Epidermal melanocyte (primary cell): ENCODE data around the gene TRPC4.
"Not testable (repeated sequence)": the region's sequence is repeated elsewhere in the genome, so short reads cannot be mapped to it uniquely, and the experiment has no call there.

Experiments used
- DNase-seq: peaks from one replicate; pipeline ENCODE4 v3.0.0; 2011; ENCODE audit warnings: low spot score; ENCODE audit not compliant: insufficient read length

Gene TRPC4

DNA sequence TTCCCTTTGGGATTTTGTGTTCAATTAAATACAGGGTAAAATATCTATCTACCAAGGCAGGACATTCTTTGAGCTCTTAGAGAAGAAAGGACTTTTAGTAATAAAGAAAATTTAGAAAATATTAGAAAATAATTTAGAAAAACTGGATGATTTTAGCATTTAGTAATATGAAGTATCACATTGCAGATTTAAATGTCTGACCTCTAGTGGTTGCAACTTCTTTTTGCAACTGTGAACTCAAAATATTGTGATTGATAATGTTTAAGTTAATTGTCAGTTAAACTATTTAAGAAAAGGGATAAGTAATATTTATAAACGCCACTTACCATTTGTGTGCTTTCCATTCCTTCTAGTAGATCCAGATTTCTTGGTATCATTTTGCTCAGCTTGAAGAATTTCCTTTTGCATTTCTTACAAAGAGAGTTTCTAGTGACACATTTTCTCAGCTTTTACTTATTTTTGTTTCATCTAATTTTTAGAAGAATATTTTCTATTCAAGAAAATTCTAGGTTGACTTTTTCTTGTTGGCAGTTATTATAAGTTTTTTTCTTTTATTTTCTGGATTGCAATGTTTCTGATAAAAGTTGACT is 260.7 kb downstream of the TRPC4 start:
- DNase-seq, result no peak

DNA sequence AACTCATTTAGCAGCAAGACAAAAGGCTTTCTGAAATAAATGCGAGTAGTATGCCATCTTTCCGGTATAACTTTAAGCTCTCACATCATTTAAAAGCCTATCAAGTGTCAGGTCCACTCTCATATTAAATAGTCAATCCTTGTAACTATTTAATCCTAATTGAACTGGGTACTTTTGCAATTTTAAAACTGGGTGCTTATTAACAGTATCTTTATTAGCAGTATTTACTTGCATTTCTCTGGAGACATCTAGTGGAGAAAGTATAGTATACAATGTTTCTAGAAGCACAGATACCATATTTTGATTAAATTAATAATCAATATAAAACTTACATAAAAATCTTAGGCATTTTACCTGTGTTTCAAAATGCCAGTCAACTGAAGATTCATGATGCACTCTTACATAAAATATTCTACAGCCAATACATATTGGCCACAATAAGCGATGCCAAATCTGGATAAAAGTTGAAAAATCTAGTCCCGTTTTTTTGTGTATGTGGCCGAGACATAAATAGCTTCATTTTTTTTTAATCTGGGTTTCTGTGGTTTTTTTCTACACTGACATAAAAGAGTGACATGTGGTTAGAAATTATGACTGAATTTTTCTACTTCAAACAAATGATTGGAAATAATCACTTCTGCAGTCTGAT is 266.7 kb downstream of the TRPC4 start:
- DNase-seq, result peak; percentile 19

DNA sequence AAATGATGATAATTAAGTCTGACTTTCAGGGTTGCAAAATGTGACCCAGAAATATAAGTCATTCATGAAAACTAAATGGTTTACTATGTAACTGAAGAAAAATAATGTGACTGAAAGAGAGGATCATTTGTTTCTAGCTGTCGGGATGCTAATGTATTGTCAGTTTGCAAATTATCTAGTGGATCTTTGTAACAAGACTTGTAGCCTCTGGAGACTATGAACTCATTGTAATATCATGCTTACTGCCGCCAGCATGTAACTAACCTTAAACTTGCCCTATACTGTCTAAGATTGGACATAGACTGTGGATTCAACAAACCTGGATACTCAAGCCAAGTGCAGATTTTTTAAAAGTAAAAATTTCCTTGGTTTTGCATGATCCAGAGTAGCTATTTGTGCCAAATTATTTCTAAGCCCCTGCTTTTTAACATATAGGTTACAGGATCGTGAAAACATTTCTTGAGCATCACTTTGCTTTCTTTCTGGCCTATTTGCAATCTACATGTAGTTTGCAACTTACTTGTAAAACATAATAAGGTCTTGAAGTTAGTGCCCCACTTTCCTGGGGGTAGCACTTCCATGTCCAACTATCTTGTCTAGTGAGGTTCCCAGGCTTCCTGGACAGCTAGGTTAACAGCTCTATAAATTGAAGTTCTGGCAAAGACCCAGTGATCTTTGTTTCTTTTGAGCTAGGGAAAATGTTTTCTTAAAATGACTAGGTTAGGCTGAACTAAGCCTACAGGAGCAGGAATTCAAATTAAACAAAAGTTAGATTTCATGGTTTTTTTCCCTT is 267.7 kb downstream of the TRPC4 start:
- DNase-seq, result no peak

DNA sequence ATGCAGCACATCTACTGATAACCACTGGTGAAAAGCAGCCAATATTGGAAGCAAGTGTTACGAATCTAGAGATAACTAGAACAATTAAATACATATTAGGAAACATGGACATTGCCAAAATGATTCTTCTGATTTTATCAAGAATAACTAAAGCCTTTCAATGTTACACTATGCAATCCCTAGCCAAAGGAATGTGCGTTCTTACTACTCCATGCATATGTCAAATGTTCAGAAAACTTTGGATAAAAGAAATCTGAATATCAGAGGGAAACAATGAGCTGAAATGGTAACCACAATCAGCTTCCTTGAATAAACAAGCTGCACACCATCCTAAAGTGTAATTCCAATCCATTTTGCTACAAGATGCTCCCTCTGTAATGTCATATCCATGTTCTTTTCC is 270.1 kb downstream of the TRPC4 start:
- DNase-seq, result no peak

DNA sequence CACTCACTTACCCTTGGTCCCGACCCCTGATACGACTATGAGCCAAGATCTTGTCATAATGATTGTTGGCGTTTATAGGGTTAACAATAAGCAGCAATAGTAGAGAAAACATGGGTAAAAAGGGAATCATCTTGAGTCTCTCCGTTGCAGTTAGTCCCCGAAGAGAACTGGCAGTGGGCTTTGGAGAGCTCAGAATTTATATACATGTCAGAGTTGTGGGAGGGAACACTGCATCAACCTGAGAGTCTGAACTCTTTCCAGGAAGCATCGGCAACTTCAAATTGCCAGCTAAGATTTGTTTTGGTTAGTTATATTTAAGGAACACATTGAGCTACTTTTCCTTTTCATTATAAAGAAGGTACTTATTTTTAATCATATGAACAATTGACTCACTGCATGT is 271.0 kb downstream of the TRPC4 start, which contains the start of gene POSTN:
TSS of gene POSTN (minus strand) at position 172 of the 400 bp plus-strand sequence. CDS start at position 130, 42 bp downstream.
- DNase-seq, result no peak

DNA sequence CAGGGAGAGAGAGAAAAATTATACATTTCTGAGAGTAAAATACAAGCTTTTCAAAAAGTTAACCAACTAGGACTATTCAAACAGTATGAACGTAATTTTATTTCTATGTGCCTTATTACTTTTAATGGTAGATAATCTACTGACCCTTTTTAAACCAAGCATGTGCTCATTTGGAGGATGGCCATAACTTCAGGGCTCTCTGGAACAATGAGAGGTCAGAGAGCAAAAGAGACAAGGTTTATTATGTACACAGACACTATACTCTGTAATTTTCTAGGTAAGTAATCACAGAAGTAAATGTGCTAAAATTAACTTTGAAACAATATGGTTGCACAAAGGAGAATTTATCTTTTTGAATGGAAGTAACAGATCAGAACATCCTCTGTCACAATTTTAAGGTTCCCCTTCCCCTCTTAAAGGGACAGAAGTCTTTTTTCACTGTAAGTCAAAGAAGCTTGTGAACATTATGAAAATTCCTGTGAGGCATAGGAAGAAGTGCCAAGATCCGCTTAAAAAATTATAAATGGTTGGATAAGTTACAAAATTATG is 272.0 kb downstream of the TRPC4 start:
- no peak for DNase-seq

DNA sequence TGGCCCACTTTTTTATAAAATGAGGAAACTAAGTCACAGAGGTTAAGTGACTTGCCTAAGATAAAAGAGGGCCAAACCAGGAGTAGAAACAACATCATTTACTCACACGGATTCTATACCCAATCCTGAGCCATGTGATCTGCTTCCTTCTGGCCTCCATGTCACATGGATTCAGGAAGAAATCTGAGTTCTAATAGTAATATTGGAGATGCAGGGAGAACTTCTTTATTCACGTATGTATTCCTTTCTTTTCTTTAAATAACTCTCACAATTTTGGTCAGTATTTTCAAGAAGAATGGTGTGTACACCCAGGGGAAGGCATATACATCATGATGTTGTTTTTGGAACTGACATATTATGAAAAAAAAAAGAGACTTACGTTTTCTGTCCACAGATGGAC is 272.8 kb downstream of the TRPC4 start:
- no peak for DNase-seq

DNA sequence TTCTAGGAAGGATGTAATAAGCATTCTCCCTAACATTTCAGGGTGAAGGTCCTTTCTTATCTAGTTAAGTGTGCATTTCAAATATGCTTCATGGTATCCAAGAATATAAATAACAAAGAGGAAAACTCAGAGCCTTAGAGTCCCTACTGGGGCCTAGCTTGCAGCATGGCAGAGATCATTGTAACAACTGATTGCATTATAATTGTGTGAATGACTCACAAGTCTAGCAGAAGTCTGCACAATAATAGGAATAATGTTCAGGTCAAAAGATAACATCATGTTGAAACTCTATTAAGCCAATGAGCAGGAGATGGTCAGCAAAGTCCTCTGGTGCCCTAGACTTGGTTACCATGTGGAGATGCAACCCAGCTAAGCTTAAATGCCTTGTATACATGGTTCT is 274.4 kb downstream of the TRPC4 start:
- no peak for DNase-seq

DNA sequence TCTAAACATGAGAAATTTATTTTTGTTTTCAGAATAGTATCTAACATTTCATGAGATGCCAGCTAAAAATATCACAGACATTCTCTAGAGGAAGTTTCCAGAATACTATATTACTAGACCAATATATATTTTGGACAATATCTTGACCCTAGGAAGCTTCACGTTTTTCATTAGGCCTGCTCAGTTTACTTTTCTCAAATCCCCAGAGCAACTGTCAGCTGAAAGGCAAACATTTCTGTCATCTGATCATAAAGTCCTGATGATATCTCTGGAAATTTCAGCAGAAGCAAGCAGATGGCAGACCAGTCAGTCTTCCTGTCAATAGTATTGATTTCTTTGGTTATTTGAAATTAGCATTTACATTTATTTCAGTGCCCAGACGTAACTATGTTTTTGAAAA is 275.0 kb downstream of the TRPC4 start:
- no peak for DNase-seq

DNA sequence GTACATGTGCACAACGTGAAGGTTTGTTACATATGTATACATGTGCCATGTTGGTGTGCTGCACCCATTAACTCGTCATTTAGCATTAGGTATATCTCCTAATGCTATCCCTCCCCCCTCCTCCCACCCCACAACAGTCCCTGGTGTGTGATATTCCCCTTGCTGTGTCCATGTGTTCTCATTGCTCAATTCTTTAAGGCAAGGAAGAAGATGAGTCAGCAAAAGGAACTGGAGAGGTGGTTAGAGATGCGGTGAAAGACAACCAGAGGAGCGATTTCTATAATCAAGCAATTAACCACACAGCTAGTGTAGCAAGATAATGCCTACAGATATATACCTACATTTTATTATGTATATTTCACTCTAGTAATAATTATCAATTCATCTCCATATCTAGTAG is 280.2 kb downstream of the TRPC4 start:
- DNase-seq, result not testable (repeated sequence)

DNA sequence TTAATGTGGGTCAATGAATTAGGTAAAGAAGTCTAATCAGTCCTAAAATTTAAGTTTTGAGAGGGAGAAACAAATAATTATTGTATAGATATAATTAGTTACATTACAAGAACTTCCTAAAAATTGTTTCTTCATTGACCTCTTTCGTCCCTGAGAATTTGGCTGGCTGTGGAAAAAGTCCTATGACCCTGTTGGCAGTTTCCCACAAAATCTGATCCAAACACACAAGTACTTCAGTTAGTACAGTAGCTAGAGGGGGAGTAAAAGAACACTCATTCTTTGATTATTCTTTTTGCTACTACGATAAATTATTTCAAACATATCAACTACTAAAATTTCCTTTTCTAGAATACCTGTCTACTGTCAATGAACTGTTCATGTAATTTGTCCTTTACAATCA is 282.3 kb downstream of the TRPC4 start:
- no peak for DNase-seq
